ENCODE results near the gene KPNA1. TPM values are rescaled to one million over a fixed set of nuclear protein-coding genes. Genes with fewer than 3 reads are reported as not detected.

Gene KPNA1
- total and polyA plus RNA-seq, 4 donors, result 35.5 to 58.2 (median 46.0) TPM

- Histone ChIP-seq H3K4me1 (ENCODE audit: control insufficient read depth, insufficient read depth, low read length) (no peaks in the 10 kb centered on the region), H3K27me3 (ENCODE audit: control insufficient read depth, insufficient read depth, low read length) (no peaks in the 10 kb centered on the region), H3K27ac (ENCODE audit: low read depth, low read length) (no peak overlapping the region), H3K36me3 (ENCODE audit: control insufficient read depth, insufficient read depth, low read length) (peaks cover 3% of the 10 kb centered on the region), H3K9me3 (ENCODE audit: control insufficient read depth, insufficient read depth, low read length) (no peaks in the 10 kb centered on the region), H3K4me3 (ENCODE audit: low read depth, low read length) (no peak overlapping the region)
- DNase-seq (ENCODE audit: low read depth in 4 of 6, low spot score in 6 of 6), result no peak
- WGBS (ENCODE audit: insufficient coverage), result 89% methylated on average over 4 of the region's 6 CpGs
These were observed 40.7 kb upstream of the KPNA1 start for GRCh38 chr3:122555275-122556071.

GRCh38 chr3:122553171-122553570 lies 38.4 kb upstream of the KPNA1 start:
- WGBS (ENCODE audit: insufficient coverage), result 100% methylated on average over 1 of the region's 3 CpGs
- Histone ChIP-seq H3K4me3 (ENCODE audit: low read depth, low read length) (no peak overlapping the region), H3K4me1 (ENCODE audit: control insufficient read depth, insufficient read depth, low read length) (no peaks in the 10 kb centered on the region), H3K27ac (ENCODE audit: low read depth, low read length) (no peak overlapping the region), H3K36me3 (ENCODE audit: control insufficient read depth, insufficient read depth, low read length) (peaks cover 3% of the 10 kb centered on the region), H3K9me3 (ENCODE audit: control insufficient read depth, insufficient read depth, low read length) (no peaks in the 10 kb centered on the region), H3K27me3 (ENCODE audit: control insufficient read depth, insufficient read depth, low read length) (no peaks in the 10 kb centered on the region)
- no peak for DNase-seq (ENCODE audit: low read depth in 4 of 6, low spot score in 6 of 6)

- no CpG with 5 or more reads among the region's 1 CpG for WGBS (ENCODE audit: insufficient coverage)
- H3K4me3 ChIP-seq (ENCODE audit: low read depth, low read length), result no peak overlapping the region
- peaks cover 11% of the 10 kb centered on the region for H3K36me3 ChIP-seq (ENCODE audit: control insufficient read depth, insufficient read depth, low read length)
- H3K9me3 ChIP-seq (ENCODE audit: control insufficient read depth, insufficient read depth, low read length), result no peaks in the 10 kb centered on the region
- H3K4me1 ChIP-seq (ENCODE audit: control insufficient read depth, insufficient read depth, low read length), result no peaks in the 10 kb centered on the region
- DNase-seq (ENCODE audit: low read depth in 4 of 6, low spot score in 6 of 6), result no peak
- no peaks in the 10 kb centered on the region for H3K27me3 ChIP-seq (ENCODE audit: control insufficient read depth, insufficient read depth, low read length)
- no peak overlapping the region for H3K27ac ChIP-seq (ENCODE audit: low read depth, low read length)
These were observed 33.9 kb upstream of the KPNA1 start for GRCh38 chr3:122548619-122549018.

GRCh38 chr3:122548076-122548475 lies 33.3 kb upstream of the KPNA1 start:
- peaks cover 11% of the 10 kb centered on the region for H3K36me3 ChIP-seq (ENCODE audit: control insufficient read depth, insufficient read depth, low read length)
- no peak overlapping the region for H3K27ac ChIP-seq (ENCODE audit: low read depth, low read length)
- H3K9me3 ChIP-seq (ENCODE audit: control insufficient read depth, insufficient read depth, low read length), result no peaks in the 10 kb centered on the region
- no peaks in the 10 kb centered on the region for H3K4me1 ChIP-seq (ENCODE audit: control insufficient read depth, insufficient read depth, low read length)
- WGBS (ENCODE audit: insufficient coverage), result no CpG with 5 or more reads among the region's 3 CpGs
- no peaks in the 10 kb centered on the region for H3K27me3 ChIP-seq (ENCODE audit: control insufficient read depth, insufficient read depth, low read length)
- no peak overlapping the region for H3K4me3 ChIP-seq (ENCODE audit: low read depth, low read length)
- DNase-seq (ENCODE audit: low read depth in 4 of 6, low spot score in 6 of 6), result peak in 1 of 6 donors; percentile 25

- Histone ChIP-seq H3K36me3 (ENCODE audit: control insufficient read depth, insufficient read depth, low read length) (peaks cover 11% of the 10 kb centered on the region), H3K4me1 (ENCODE audit: control insufficient read depth, insufficient read depth, low read length) (no peaks in the 10 kb centered on the region), H3K27me3 (ENCODE audit: control insufficient read depth, insufficient read depth, low read length) (no peaks in the 10 kb centered on the region), H3K4me3 (ENCODE audit: low read depth, low read length) (no peak overlapping the region), H3K27ac (ENCODE audit: low read depth, low read length) (no peak overlapping the region), H3K9me3 (ENCODE audit: control insufficient read depth, insufficient read depth, low read length) (no peaks in the 10 kb centered on the region)
- WGBS (ENCODE audit: insufficient coverage), result no CpG with 5 or more reads among the region's 5 CpGs
- no peak for DNase-seq (ENCODE audit: low read depth in 4 of 6, low spot score in 6 of 6)
These were observed 31.4 kb upstream of the KPNA1 start for GRCh38 chr3:122546151-122546550.

- Histone ChIP-seq H3K27me3 (ENCODE audit: control insufficient read depth, insufficient read depth, low read length) (no peaks in the 10 kb centered on the region), H3K4me1 (ENCODE audit: control insufficient read depth, insufficient read depth, low read length) (no peaks in the 10 kb centered on the region), H3K4me3 (ENCODE audit: low read depth, low read length) (no peak overlapping the region), H3K27ac (ENCODE audit: low read depth, low read length) (no peak overlapping the region), H3K36me3 (ENCODE audit: control insufficient read depth, insufficient read depth, low read length) (peaks cover 10% of the 10 kb centered on the region), H3K9me3 (ENCODE audit: control insufficient read depth, insufficient read depth, low read length) (no peaks in the 10 kb centered on the region)
- WGBS (ENCODE audit: insufficient coverage), result 97% methylated on average over 3 of the region's 7 CpGs
- no peak for DNase-seq (ENCODE audit: low read depth in 4 of 6, low spot score in 6 of 6)
These were observed 24.3 kb upstream of the KPNA1 start for GRCh38 chr3:122538956-122539490.

GRCh38 chr3:122536632-122537001 lies 21.9 kb upstream of the KPNA1 start:
- 68% methylated on average over 3 of the region's 3 CpGs for WGBS (ENCODE audit: insufficient coverage)
- DNase-seq (ENCODE audit: low read depth in 4 of 6, low spot score in 6 of 6), result no peak
- Histone ChIP-seq H3K9me3 (ENCODE audit: control insufficient read depth, insufficient read depth, low read length) (no peaks in the 10 kb centered on the region), H3K27ac (ENCODE audit: low read depth, low read length) (no peak overlapping the region), H3K36me3 (ENCODE audit: control insufficient read depth, insufficient read depth, low read length) (peaks cover 7% of the 10 kb centered on the region), H3K27me3 (ENCODE audit: control insufficient read depth, insufficient read depth, low read length) (no peaks in the 10 kb centered on the region), H3K4me3 (ENCODE audit: low read depth, low read length) (no peak overlapping the region), H3K4me1 (ENCODE audit: control insufficient read depth, insufficient read depth, low read length) (no peaks in the 10 kb centered on the region)

GRCh38 chr3:122535964-122536631 lies 21.4 kb upstream of the KPNA1 start:
- no peaks in the 10 kb centered on the region for H3K27me3 ChIP-seq (ENCODE audit: control insufficient read depth, insufficient read depth, low read length)
- DNase-seq (ENCODE audit: low read depth in 4 of 6, low spot score in 6 of 6), result no peak
- no peak overlapping the region for H3K27ac ChIP-seq (ENCODE audit: low read depth, low read length)
- H3K4me3 ChIP-seq (ENCODE audit: low read depth, low read length), result no peak overlapping the region
- WGBS (ENCODE audit: insufficient coverage), result 77% methylated on average over 2 of the region's 6 CpGs
- peaks cover 7% of the 10 kb centered on the region for H3K36me3 ChIP-seq (ENCODE audit: control insufficient read depth, insufficient read depth, low read length)
- H3K9me3 ChIP-seq (ENCODE audit: control insufficient read depth, insufficient read depth, low read length), result no peaks in the 10 kb centered on the region
- no peaks in the 10 kb centered on the region for H3K4me1 ChIP-seq (ENCODE audit: control insufficient read depth, insufficient read depth, low read length)

GRCh38 chr3:122533931-122534334 lies 19.2 kb upstream of the KPNA1 start:
- peaks cover 4% of the 10 kb centered on the region for H3K36me3 ChIP-seq (ENCODE audit: control insufficient read depth, insufficient read depth, low read length)
- no peak for DNase-seq (ENCODE audit: low read depth in 4 of 6, low spot score in 6 of 6)
- no peak overlapping the region for H3K27ac ChIP-seq (ENCODE audit: low read depth, low read length)
- no peak overlapping the region for H3K4me3 ChIP-seq (ENCODE audit: low read depth, low read length)
- H3K27me3 ChIP-seq (ENCODE audit: control insufficient read depth, insufficient read depth, low read length), result no peaks in the 10 kb centered on the region
- no peaks in the 10 kb centered on the region for H3K9me3 ChIP-seq (ENCODE audit: control insufficient read depth, insufficient read depth, low read length)
- H3K4me1 ChIP-seq (ENCODE audit: control insufficient read depth, insufficient read depth, low read length), result no peaks in the 10 kb centered on the region
- no CpG with 5 or more reads among the region's 1 CpG for WGBS (ENCODE audit: insufficient coverage)

GRCh38 chr3:122533480-122533879 lies 18.7 kb upstream of the KPNA1 start:
- Histone ChIP-seq H3K36me3 (ENCODE audit: control insufficient read depth, insufficient read depth, low read length) (peaks cover 4% of the 10 kb centered on the region), H3K9me3 (ENCODE audit: control insufficient read depth, insufficient read depth, low read length) (no peaks in the 10 kb centered on the region), H3K4me1 (ENCODE audit: control insufficient read depth, insufficient read depth, low read length) (no peaks in the 10 kb centered on the region), H3K27me3 (ENCODE audit: control insufficient read depth, insufficient read depth, low read length) (no peaks in the 10 kb centered on the region), H3K27ac (ENCODE audit: low read depth, low read length) (no peak overlapping the region), H3K4me3 (ENCODE audit: low read depth, low read length) (no peak overlapping the region)
- no CpG with 5 or more reads among the region's 2 CpGs for WGBS (ENCODE audit: insufficient coverage)
- DNase-seq (ENCODE audit: low read depth in 4 of 6, low spot score in 6 of 6), result no peak
